GM21529 (cell line): ENCODE measurements around the gene MYLK.
"Not testable (repeated sequence)": the region's sequence is repeated elsewhere in the genome, so short reads cannot be mapped to it uniquely, and the experiment has no call there.

ENCODE experiments used
- ATAC-seq: cut with Tn5 transposase; IDR thresholded peaks from one replicate; pipeline ENCODE4 v1.9.1; 2021; ENCODE audit not compliant: unreplicated experiment

MYLK gene

DNA sequence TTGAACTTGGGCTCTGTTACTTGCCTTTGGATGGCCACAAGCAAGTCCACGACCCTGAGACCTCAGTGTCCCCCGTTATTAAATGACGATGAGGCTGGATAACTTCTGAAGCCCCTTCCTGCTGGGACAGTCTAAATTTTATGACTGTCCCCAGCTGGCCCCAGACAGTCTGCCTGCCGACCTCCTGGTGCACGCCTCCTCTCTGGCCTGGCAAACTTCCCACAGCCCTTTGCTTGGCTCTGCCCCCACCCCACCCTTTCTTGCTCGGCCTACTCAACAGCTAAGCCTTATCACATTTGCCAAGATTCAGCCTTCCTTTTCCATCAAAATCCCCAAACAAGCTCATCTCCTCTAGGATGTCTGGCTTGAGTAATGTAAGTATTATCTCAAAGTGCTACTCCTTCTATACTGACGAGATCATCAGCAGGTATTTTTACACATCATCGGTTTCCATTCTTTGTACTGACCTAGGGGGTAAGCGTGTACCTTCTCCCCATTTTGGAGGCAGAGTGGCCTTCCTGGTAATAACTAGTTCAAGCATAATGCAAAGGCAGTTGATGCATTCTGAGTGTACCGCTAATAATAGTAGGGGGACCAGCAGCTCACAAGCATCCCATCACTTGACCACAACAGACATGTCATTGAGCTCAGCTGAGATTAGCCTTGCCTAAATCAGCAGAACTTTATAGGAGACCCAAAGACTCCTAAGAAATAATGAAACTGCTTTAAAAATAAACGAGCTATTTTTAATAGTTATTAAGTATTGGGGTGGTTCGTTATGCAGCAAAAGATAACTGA, 178.4 kb downstream of the MYLK start:
- ATAC-seq, result no peak

DNA sequence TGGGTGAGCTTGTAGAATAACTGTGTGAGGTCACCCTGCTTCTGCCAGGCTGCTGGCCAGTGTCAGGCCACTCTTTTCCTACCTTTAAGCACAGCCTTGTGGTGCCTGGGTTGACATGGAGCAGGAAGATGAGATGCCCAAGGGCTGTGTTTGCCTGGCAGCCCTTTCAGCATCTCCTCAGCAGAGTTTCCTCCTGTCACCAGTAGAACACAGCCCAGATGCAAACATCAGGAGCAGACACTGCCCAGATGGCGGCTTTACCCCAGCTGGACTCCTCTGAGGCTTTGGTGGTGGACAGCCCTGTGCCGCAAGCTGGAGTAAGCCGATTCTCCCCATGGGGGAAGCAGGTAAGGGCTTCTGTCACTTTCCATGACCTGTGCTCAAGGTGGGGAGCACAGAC, 180.5 kb downstream of the MYLK start:
- ATAC-seq, result not testable (repeated sequence)

- no peak for ATAC-seq
These were observed 181.4 kb downstream of the MYLK start for GRCh38 chr3:123702720-123703119.

- ATAC-seq, result not testable (repeated sequence)
These were observed 182.1 kb downstream of the MYLK start for GRCh38 chr3:123702057-123702456.

GRCh38 chr3:123700791-123701722, 183.1 kb downstream of the MYLK start:
- ATAC-seq, result no peak

DNA sequence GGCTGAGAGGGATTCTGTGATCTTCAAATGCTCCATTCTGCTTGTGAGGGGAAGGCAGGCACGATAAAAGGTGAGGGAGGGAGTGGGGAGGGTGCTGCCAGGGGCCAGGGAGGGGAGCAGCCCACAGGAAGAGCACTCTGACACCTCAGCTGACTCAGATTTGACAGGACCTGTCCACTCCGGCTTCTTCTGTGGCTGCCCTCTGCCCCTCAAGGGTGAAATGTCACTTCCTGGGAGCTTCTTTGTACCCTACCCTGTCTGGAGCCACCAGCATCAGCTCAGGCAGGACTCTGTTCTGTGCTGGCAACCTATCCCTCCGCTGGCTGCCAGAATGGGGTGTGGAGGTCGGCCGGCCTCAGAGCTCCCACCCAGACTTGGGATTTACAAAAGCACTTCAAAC, 185.3 kb downstream of the MYLK start:
- no peak for ATAC-seq

GRCh38 chr3:123696808-123697207, 187.3 kb downstream of the MYLK start:
- ATAC-seq, result no peak

DNA sequence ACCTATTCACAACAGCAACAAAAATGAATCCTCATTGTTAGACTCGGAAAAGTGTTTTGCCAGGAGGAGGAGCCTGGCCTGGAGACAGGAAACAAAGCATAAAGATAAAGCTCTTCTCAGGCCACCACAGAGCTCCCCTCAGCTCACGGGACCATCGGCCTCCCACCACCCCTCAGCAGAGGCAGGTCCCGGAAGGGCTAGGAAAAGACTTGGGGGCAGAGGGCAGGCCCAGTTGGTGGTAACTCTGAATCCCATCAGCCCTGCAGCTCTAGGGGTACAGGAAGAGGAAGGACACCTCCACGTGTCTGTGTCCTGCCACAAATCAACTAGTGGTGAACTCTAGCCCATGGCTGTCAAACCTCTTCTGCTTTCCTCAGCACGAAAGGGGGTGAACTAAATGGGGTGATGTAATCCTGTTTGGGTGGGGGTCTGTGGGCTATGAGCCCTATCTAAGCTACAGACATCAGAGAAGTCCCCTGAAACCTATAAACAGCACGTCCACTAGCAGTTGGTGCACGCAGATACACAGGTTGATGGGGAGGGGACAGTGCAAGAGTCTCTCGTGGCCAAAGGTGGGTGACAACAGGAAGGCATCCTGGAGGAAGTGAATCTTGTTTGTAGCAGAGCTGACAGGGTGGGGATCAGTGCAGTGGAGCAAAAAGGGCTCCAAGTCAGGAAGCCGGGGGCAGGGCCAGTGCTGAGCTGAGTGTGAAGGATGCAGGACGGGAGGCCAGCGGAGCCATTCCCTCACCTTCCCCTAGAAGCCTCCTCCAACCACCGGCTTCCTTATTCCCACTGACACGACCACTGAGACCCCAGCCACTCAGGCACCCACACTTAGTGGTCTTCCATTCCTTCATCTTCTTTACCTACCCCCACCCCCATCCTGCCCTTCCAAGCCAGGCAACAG, 188.1 kb downstream of the MYLK start:
- ATAC-seq, result no peak

- ATAC-seq, result no peak
These were observed 189.0 kb downstream of the MYLK start for GRCh38 chr3:123695152-123695551.

- ATAC-seq, result no peak
These were observed 189.6 kb downstream of the MYLK start for GRCh38 chr3:123694366-123695087.

- no peak for ATAC-seq
These were observed 190.4 kb downstream of the MYLK start for GRCh38 chr3:123693584-123694190.

GRCh38 chr3:123692671-123693070, 191.5 kb downstream of the MYLK start:
- no peak for ATAC-seq

DNA sequence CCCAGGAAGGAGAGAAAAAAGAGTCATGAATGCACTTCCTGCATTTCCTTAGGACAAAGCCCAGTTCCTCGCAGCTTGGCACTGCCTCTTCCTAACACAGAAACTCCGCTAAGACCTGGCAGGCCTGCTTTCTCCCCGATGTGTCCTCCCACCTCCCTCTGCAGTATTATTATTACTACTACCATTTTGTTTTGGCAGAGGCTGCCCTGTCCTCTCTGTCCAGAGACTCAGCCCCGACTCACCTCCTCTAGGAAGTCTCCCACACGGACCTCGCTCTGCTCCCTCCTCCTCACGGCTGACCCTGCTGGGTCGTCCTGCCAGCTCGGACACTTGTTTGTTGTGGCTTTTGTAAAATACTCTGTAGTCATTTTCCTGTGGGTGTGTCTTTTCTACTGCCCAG, 192.1 kb downstream of the MYLK start:
- no peak for ATAC-seq

DNA sequence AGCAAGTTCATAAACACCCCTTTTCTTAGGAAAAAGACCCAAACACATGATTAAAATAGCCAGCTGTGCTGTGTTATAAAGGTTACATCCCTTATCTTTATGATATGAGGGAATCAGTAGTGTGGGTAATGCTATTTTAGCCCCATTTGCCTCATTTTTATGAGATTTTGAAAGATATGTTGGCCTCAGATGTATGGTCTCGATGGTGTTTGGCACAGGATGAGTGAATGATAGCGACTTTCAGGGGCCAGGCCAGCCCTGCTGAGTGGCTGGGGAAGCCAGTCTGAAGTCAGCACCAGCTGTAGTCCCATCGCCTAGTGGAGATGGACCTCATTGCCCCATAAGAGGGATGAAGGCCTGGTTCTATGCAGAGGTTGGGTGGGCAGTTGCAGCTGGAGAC, 194.3 kb downstream of the MYLK start:
- no peak for ATAC-seq

- no peak for ATAC-seq
These were observed 195.8 kb downstream of the MYLK start for GRCh38 chr3:123688241-123688747.

GRCh38 chr3:123687286-123687685, 196.8 kb downstream of the MYLK start:
- no peak for ATAC-seq

DNA sequence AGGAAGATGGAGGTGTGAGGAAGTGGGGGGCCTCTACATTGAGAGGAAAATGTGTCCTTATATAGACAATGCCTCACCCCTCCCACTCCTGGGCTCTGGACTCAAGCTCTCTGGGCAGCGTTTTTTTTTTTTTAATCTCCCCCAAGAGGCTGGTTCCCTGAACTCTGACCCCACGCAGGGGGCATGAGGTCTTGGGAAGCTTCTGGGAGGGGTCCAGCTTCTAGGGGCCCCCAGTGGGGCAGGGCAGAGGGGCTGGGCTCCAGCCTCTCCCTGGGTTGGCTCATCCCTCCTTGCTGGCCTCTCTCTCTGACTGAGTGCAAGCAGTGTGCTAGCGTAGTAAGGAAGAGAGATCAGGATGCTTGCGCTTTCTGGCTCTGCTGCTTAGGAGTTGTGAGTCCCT, 197.9 kb downstream of the MYLK start:
- no peak for ATAC-seq

GRCh38 chr3:123685780-123686179, 198.4 kb downstream of the MYLK start:
- no peak for ATAC-seq

GRCh38 chr3:123684636-123685035, 199.5 kb downstream of the MYLK start:
- no peak for ATAC-seq

DNA sequence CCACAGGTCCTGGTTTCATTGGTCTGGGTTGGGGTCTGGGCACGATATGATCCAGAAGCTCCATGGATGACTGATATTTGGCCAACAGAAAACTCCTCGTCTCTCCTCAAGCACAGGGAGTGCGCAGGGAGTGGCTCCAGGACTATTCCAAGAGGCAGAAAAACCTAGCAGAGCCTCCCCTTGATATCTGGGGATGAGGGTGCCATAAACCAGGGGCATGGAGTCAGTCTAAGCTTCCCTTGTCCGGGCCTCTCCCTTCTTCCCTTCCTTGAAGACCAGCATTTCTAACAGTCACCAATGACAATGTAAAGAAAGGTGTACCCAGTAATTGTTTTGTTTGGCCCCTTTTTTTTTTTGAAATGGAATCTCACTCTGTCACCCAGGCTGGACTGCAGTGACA, 199.9 kb downstream of the MYLK start:
- ATAC-seq, result no peak
